HG03175 (cell line): Measurements from ENCODE around the gene IFITM1.
A peak's percentile ranks its signal among the peaks of the same experiment; 100 is the strongest.
"Not testable (repeated sequence)": the region's sequence is repeated elsewhere in the genome, so short reads cannot be mapped to it uniquely, and the experiment has no call there.

ENCODE experiments used
- ATAC-seq: cut with Tn5 transposase; IDR thresholded peaks from one replicate; pipeline ENCODE4 v1.9.1; 2021; ENCODE audit warnings: mild to moderate bottlenecking, moderate library complexity; ENCODE audit not compliant: unreplicated experiment

IFITM1 gene

GRCh38 chr11:340539-341512 is 27.0 kb downstream of the IFITM1 start:
- ATAC-seq: no peak

GRCh38 chr11:342328-342727 is 28.5 kb downstream of the IFITM1 start:
- ATAC-seq: no peak

- no peak for ATAC-seq
Measured at GRCh38 chr11:344836-345578, 31.2 kb downstream of the IFITM1 start.

GRCh38 chr11:346529-346928 is 32.7 kb downstream of the IFITM1 start:
- ATAC-seq: no peak

- ATAC-seq: not testable (repeated sequence)
Measured at GRCh38 chr11:349270-349954, 35.6 kb downstream of the IFITM1 start.

- peak; percentile 35 for ATAC-seq
Measured at GRCh38 chr11:350033-350722, 36.3 kb downstream of the IFITM1 start.

GRCh38 chr11:350723-351255 is 36.9 kb downstream of the IFITM1 start:
- peak; percentile 63 for ATAC-seq

- no peak for ATAC-seq
Measured at GRCh38 chr11:351411-351810, 37.6 kb downstream of the IFITM1 start.

- ATAC-seq: no peak
Measured at GRCh38 chr11:352456-353031, 38.7 kb downstream of the IFITM1 start.

GRCh38 chr11:353179-353873 is 39.5 kb downstream of the IFITM1 start:
- ATAC-seq: no peak

GRCh38 chr11:355581-356458 is 42.0 kb downstream of the IFITM1 start:
- ATAC-seq: peak; percentile 58

GRCh38 chr11:356610-357009 is 42.8 kb downstream of the IFITM1 start:
- no peak for ATAC-seq

GRCh38 chr11:357582-357981 is 43.7 kb downstream of the IFITM1 start:
- ATAC-seq: no peak

GRCh38 chr11:358129-358800 is 44.4 kb downstream of the IFITM1 start:
- no peak for ATAC-seq

GRCh38 chr11:359181-359714 is 45.4 kb downstream of the IFITM1 start:
- no peak for ATAC-seq

GRCh38 chr11:360326-361280 is 46.8 kb downstream of the IFITM1 start:
- no peak for ATAC-seq
